Aorta (tissue), 5 donors: Measurements from ENCODE around the gene B3GNT2. TPM values are rescaled to one million over a fixed set of nuclear protein-coding genes. Genes with fewer than 3 reads are reported as not detected.
A peak's percentile ranks its signal among the peaks of the same experiment; 100 is the strongest.
"Not testable (repeated sequence)": the region's sequence is repeated elsewhere in the genome, so short reads cannot be mapped to it uniquely, and the experiment has no call there.

Experiments
- ATAC-seq: fragments of 200-7000 bp; cut with Tn5 transposase; one replicate; pipeline ENCODE4 v1.9.1; 2022; ENCODE audit warnings: moderate library complexity; ENCODE audit not compliant: low FRiP score
- DNase-seq, 2 donors: peaks; one replicate each; pipeline ENCODE4 v3.0.0-alpha.2; 2020
- H3K27ac ChIP-seq, 2 donors: one replicate each; pipeline ENCODE4 v1.5.1; 2013; ENCODE audit warnings: low read length in 2 of 2, mild to moderate bottlenecking in 2 of 2, moderate library complexity in 2 of 2, control low read depth in 1 of 2, inconsistent platforms in 1 of 2, low read depth in 1 of 2
- H3K27me3 ChIP-seq, 2 donors: one replicate each; pipeline ENCODE4 v1.6.1; 2013; ENCODE audit warnings: control low read depth in 1 of 2, low read length in 1 of 2, mild to moderate bottlenecking in 1 of 2, moderate library complexity in 1 of 2; ENCODE audit not compliant: insufficient read depth in 2 of 2, control insufficient read depth in 1 of 2
- H3K36me3 ChIP-seq, 2 donors: one replicate each; pipeline ENCODE4 v1.6.1; 2013; ENCODE audit warnings: control low read depth in 1 of 2, low read length in 1 of 2, mild to moderate bottlenecking in 1 of 2; ENCODE audit not compliant: insufficient read depth in 2 of 2, control insufficient read depth in 1 of 2
- H3K4me1 ChIP-seq, 2 donors: one replicate each; pipeline ENCODE4 v1.6.1; 2013; ENCODE audit warnings: low read length in 2 of 2, control low read depth in 1 of 2, mild to moderate bottlenecking in 1 of 2, moderate library complexity in 1 of 2; ENCODE audit not compliant: insufficient read depth in 2 of 2, control insufficient read depth in 1 of 2
- H3K4me3 ChIP-seq, 2 donors: one replicate each; pipeline ENCODE4 v1.5.1; 2013; ENCODE audit warnings: low read length in 2 of 2, control low read depth in 1 of 2, mild to moderate bottlenecking in 1 of 2
- H3K9me3 ChIP-seq: one replicate; pipeline ENCODE4 v1.6.1; 2013; ENCODE audit warnings: mild to moderate bottlenecking, low read length; ENCODE audit not compliant: control insufficient read depth
- WGBS, 2 donors: extraction: QIAGEN DNeasy Blood & Tissue Kit; methylation state at CpG; one replicate each; pipeline ENCODE4 v1.1.7; 2013; 5-methylcytosine and 5-hydroxymethylcytosine counted together
- intact Hi-C, 2 donors: fragments of 100-400 bp; cut with DNase I; formaldehyde crosslinking; loops; one replicate each; pipeline versions ENCODE4 v1.14.2 to v1.15.0; 2022
- long read RNA-seq, 2 donors: library from polyadenylated mRNA; unstranded; transcript quantifications; one replicate each; pipeline ENCODE4 v2.0.0, GENCODE V29; 2020 to 2021
- polyA plus RNA-seq, 2 donors: library from polyadenylated mRNA; stranded (reverse); fragments of 200-250 nt; gene quantifications; one replicate each; pipeline ENCODE4 v1.2.3, GENCODE V29; 2013
- total RNA-seq, 2 donors: library from RNA; stranded (reverse); fragmentation: NEBNext Ultra II Directional; extraction: Animal tissue kit (Norgen Biotek cat#: 25700); gene quantifications; one replicate each; pipeline ENCODE4 v1.2.1, GENCODE V29; 2021
- donor health status: healthy with polysubstance abuse.
- donor health status: Bipolar disorder and iron deficiency.
- donor health status: DM: no; HTN: no; CAD: no.
- donor health status: DM: no; HTN: no; CAD: no.
- donor health status: DM: yes; HTN: yes; CAD: no.

Gene B3GNT2
- total RNA-seq = 10 to 100 TPM; 16.4 to 26.0 TPM
- 10 to 100 TPM; 17.0 to 29.1 TPM for polyA plus RNA-seq
- long read RNA-seq, donor 1, transcript B3GNT2-201 (2 exons, 2,763 nt) = major isoform, 59 of 66 reads
- long read RNA-seq, donor 1, partial matches to known transcripts = 6 of 66 reads
- long read RNA-seq, donor 1, other reads (novel, unspliced or antisense) = 1 of 66 reads
- long read RNA-seq, donor 2, transcript B3GNT2-201 (2 exons, 2,763 nt) = major isoform, 22 of 23 reads
- long read RNA-seq, donor 2, partial matches to known transcripts = 0 of 23 reads
- long read RNA-seq, donor 2, other reads (novel, unspliced or antisense) = 1 of 23 reads

GRCh38 chr2:62195421-62196277 is at the start of gene B3GNT2:
Gene B3GNT2 (plus strand): TSS chr2:62196115. CDS start chr2:62222221, 26,106 bp downstream.
- peak within 1 kb of the TSS; percentile 52 to 83 for H3K27ac ChIP-seq
- DNase-seq (peak; percentile 89 to 94), ATAC-seq (peak; percentile 91)
- H3K36me3 ChIP-seq = no peaks in the 10 kb centered on the region
- intact Hi-C loops = loop anchor here (5.0 to 10.0 kb wide), 3 partner anchors 183 to 281 kb away; no protein-coding TSS in a partner anchor
- H3K4me1 ChIP-seq = no peaks in the 10 kb centered on the region
- peak within 1 kb of the TSS; percentile 79 to 89 for H3K4me3 ChIP-seq
- 1% methylated on average over 40 to 70 of the region's 70 CpGs for WGBS, 2 donors
- no peaks in the 10 kb centered on the region for H3K9me3 ChIP-seq
- H3K27me3 ChIP-seq = no peaks in the 10 kb centered on the region

GRCh38 chr2:62146790-62147189 is 49.1 kb upstream of the B3GNT2 start:
- WGBS, 2 donors = 95 to 97% methylated on average over 7 of the region's 7 CpGs

GRCh38 chr2:62147610-62148301 is 48.2 kb upstream of the B3GNT2 start:
- no peak overlapping the region for H3K27ac ChIP-seq
- WGBS, 2 donors = 93 to 97% methylated on average over 4 of the region's 4 CpGs
- ATAC-seq (no peak), DNase-seq (no peak)
- H3K36me3 ChIP-seq = no peaks in the 10 kb centered on the region
- H3K4me3 ChIP-seq = no peak overlapping the region
- H3K4me1 ChIP-seq = no peaks in the 10 kb centered on the region
- H3K27me3 ChIP-seq = no peaks in the 10 kb centered on the region
- intact Hi-C loops = no loop called here
- H3K9me3 ChIP-seq = no peaks in the 10 kb centered on the region

More at GRCh38 chr2:62146790-62147189, 49.1 kb upstream of the B3GNT2 start:
- intact Hi-C loops, ATAC-seq, H3K36me3 ChIP-seq, DNase-seq, H3K4me3 ChIP-seq, H3K27me3 ChIP-seq, H3K27ac ChIP-seq, H3K4me1 ChIP-seq, H3K9me3 ChIP-seq: not testable (repeated sequence)

- Histone ChIP-seq H3K36me3 (no peaks in the 10 kb centered on the region), H3K27ac (no peak overlapping the region), H3K4me3 (no peak overlapping the region), H3K27me3 (no peaks in the 10 kb centered on the region), H3K9me3 (no peaks in the 10 kb centered on the region), H3K4me1 (no peaks in the 10 kb centered on the region)
- DNase-seq (no peak), ATAC-seq (peak; percentile 46)
- intact Hi-C loops = no loop called here
Measured at GRCh38 chr2:62149708-62150107, 46.2 kb upstream of the B3GNT2 start.

- Histone ChIP-seq H3K4me3 (no peak overlapping the region), H3K36me3 (no peaks in the 10 kb centered on the region), H3K9me3 (no peaks in the 10 kb centered on the region), H3K27ac (no peak overlapping the region), H3K4me1 (no peaks in the 10 kb centered on the region), H3K27me3 (no peaks in the 10 kb centered on the region)
- DNase-seq = no peak
- intact Hi-C loops = no loop called here
- WGBS, 2 donors = 93 to 94% methylated on average over 6 of the region's 6 CpGs
- ATAC-seq = no peak
Measured at GRCh38 chr2:62150597-62151305, 45.2 kb upstream of the B3GNT2 start.

GRCh38 chr2:62151306-62151638 is 44.6 kb upstream of the B3GNT2 start:
- intact Hi-C loops = no loop called here
- 89 to 90% methylated on average over 4 of the region's 4 CpGs for WGBS, 2 donors
- no peaks in the 10 kb centered on the region for H3K9me3 ChIP-seq
- no peaks in the 10 kb centered on the region for H3K27me3 ChIP-seq
- no peak overlapping the region for H3K4me3 ChIP-seq
- no peaks in the 10 kb centered on the region for H3K36me3 ChIP-seq
- H3K27ac ChIP-seq = no peak overlapping the region
- ATAC-seq (no peak), DNase-seq (no peak)
- H3K4me1 ChIP-seq = no peaks in the 10 kb centered on the region

GRCh38 chr2:62152000-62152399 is 43.9 kb upstream of the B3GNT2 start:
- WGBS, 2 donors = 92% methylated on average over 3 of the region's 3 CpGs
- intact Hi-C loops = no loop called here
- ATAC-seq (no peak), DNase-seq (no peak)
- H3K4me1 ChIP-seq = no peaks in the 10 kb centered on the region
- no peaks in the 10 kb centered on the region for H3K9me3 ChIP-seq
- no peak overlapping the region for H3K4me3 ChIP-seq
- no peak overlapping the region for H3K27ac ChIP-seq
- no peaks in the 10 kb centered on the region for H3K27me3 ChIP-seq
- H3K36me3 ChIP-seq = no peaks in the 10 kb centered on the region

- intact Hi-C loops = no loop called here
- Histone ChIP-seq H3K9me3 (no peaks in the 10 kb centered on the region), H3K36me3 (no peaks in the 10 kb centered on the region), H3K4me3 (no peak overlapping the region), H3K27ac (no peak overlapping the region), H3K27me3 (no peaks in the 10 kb centered on the region), H3K4me1 (peaks cover 0 to 9% of the 10 kb centered on the region in 2 donors)
- DNase-seq = no peak
- WGBS, 2 donors = 10 to 12% methylated on average over 6 of the region's 6 CpGs
- ATAC-seq = peak; percentile 49
Measured at GRCh38 chr2:62156861-62157496, 38.9 kb upstream of the B3GNT2 start.
